Body of pancreas (tissue), 4 donors: ENCODE measurements around the gene C17orf67. TPM values are rescaled to one million over a fixed set of nuclear protein-coding genes. Genes with fewer than 3 reads are reported as not detected.

Experiments used
- ATAC-seq: fragments of 150-250 bp; one replicate; pipeline ENCODE4 v1.9.1; 2016
- DNase-seq, 4 donors: peaks; one replicate each; pipeline ENCODE4 v3.0.0-alpha.2; 2019
- H3K27ac ChIP-seq, 4 donors: fragments of 200-600 bp; sonication (generic); 1 replicate in 3 of 4; 2 replicates in 1 of 4; pipeline versions ENCODE4 v1.5.1 to v1.6.1; 2016 to 2019; ENCODE audit warnings: mild to moderate bottlenecking in 1 of 4, mixed read lengths in 1 of 4, moderate library complexity in 1 of 4
- H3K27me3 ChIP-seq, 2 donors: fragments of 200-600 bp; sonication (generic); one replicate each; pipeline ENCODE4 v1.6.0; 2016; ENCODE audit warnings: mild to moderate bottlenecking in 1 of 2
- H3K36me3 ChIP-seq, 2 donors: fragments of 200-600 bp; sonication (generic); replicated peaks in 1 of 2; 2 replicates each; pipeline ENCODE4 v1.5.1; 2016; ENCODE audit warnings: low read depth in 2 of 2; ENCODE audit not compliant: insufficient read depth in 1 of 2
- H3K4me1 ChIP-seq: fragments of 200-600 bp; sonication (generic); one replicate; pipeline ENCODE4 v1.6.0; 2016
- H3K4me3 ChIP-seq, 2 donors: fragments of 200-600 bp; sonication (generic); 1 replicate in 1 of 2; 2 replicates in 1 of 2; pipeline ENCODE4 v1.5.1; 2016 to 2019
- H3K9me3 ChIP-seq, 3 donors: fragments of 200-600 bp; sonication (generic); 1 replicate in 2 of 3; 2 replicates in 1 of 3; pipeline ENCODE4 v1.5.1; 2016
- CTCF ChIP-seq, 7 experiments: fragments of 450-650 bp in 4 of 7; fragments of 200-600 bp in 3 of 7; sonication (generic) in 3 of 7; IDR thresholded peaks; one replicate each; pipeline ENCODE4 v1.5.1; 2016 to 2019; ENCODE audit warnings: antibody characterized with exemption in 7 of 7
- POLR2A ChIP-seq, 3 donors: fragments of 450-650 bp; IDR thresholded peaks; one replicate each; pipeline ENCODE4 v1.6.1; 2016; ENCODE audit warnings: antibody characterized with exemption in 3 of 3, mild to moderate bottlenecking in 2 of 3
- WGBS, 2 donors: methylation state at CpG; one replicate each; pipeline ENCODE4 v1.1.5; 2017; 5-methylcytosine and 5-hydroxymethylcytosine counted together
- intact Hi-C: fragments of 100-400 bp; cut with DNase I; formaldehyde crosslinking; loops from one replicate; pipeline ENCODE4 v1.15.1; 2023
- total RNA-seq, 2 donors: library from RNA; depleted of rRNA; stranded (reverse); fragments of >200 nt; gene quantifications; one replicate each; pipeline ENCODE4 v1.1.0, GENCODE V29; 2016

Gene C17orf67
- total RNA-seq, 2 donors from 2014 or later, result 0.78 to 2.3 TPM

GRCh38 chr17:56832446-56832845 lies 1.3 kb downstream of the C17orf67 start:
- H3K36me3 ChIP-seq, result no peaks in the 10 kb centered on the region
- no peak for DNase-seq
- no peak for ATAC-seq
- H3K4me1 ChIP-seq, result peaks cover 65% of the 10 kb centered on the region
- TF ChIP-seq CTCF (IDR thresholded peaks at IDR 0.05) (no peak), POLR2A (IDR thresholded peaks at IDR 0.05) (no peak)
- intact Hi-C loops, result no loop called here
- H3K4me3 ChIP-seq, result peak overlapping the region; percentile 31 to 79
- H3K9me3 ChIP-seq, result no peaks in the 10 kb centered on the region
- 22 to 31% methylated on average over 4 of the region's 4 CpGs for WGBS, 2 donors
- peak overlapping the region in 2 of 4 donors; percentile 82 to 91 for H3K27ac ChIP-seq
- no peaks in the 10 kb centered on the region for H3K27me3 ChIP-seq

DNA sequence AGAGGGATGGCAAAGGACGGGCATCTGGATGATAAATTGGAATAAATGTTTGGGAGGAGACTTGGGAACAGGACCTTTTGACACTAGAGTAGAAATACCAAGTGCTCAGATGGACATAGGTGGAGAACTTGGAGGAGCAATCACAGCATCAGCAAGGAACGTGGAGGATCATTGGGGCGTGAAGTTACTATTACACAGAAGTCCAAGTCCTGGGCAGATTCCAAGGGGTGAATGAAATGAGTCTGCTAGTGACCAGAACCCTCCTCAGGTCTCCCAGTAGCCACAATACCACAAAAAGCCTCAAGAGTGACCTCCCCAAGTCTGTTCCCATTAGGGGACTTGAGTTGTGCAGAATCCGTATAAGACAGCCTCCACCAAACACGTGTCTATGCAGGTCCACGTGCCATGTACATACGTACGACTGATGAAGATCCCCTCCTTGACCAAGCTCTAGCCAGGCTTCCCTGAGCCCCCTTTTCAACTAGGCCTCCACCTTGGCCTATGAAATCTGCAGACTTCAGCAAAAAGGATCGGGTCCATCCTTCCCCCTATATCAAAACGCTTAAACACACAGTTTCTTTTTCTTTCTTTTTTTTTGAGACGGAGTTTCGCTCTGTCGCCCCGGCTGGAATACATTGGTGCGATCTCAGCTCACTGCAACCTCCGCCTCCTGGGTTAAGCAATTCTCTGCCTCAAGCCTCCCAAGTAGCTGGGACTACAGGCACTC lies 2.2 kb downstream of the C17orf67 start:
- Histone ChIP-seq H3K9me3 (no peaks in the 10 kb centered on the region), H3K27me3 (no peaks in the 10 kb centered on the region), H3K27ac (peak overlapping the region in 3 of 4 donors; percentile 45 to 76 (median 52)), H3K4me1 (peaks cover 65% of the 10 kb centered on the region), H3K36me3 (no peaks in the 10 kb centered on the region), H3K4me3 (no peak overlapping the region)
- DNase-seq (no peak), ATAC-seq (no peak)
- intact Hi-C loops, result no loop called here
- TF ChIP-seq POLR2A (IDR thresholded peaks at IDR 0.05) (no peak), CTCF (IDR thresholded peaks at IDR 0.05) (no peak)
- WGBS, 2 donors, result 83 to 86% methylated on average over 16 of the region's 16 CpGs

GRCh38 chr17:56830726-56831368 lies 2.9 kb downstream of the C17orf67 start:
- H3K27ac ChIP-seq, result peak overlapping the region; percentile 25 to 76 (median 48)
- no peaks in the 10 kb centered on the region for H3K9me3 ChIP-seq
- H3K36me3 ChIP-seq, result no peaks in the 10 kb centered on the region
- no peak for ATAC-seq
- intact Hi-C loops, result no loop called here
- peaks cover 69% of the 10 kb centered on the region for H3K4me1 ChIP-seq
- no peaks in the 10 kb centered on the region for H3K27me3 ChIP-seq
- WGBS, 2 donors, result 18 to 23% methylated on average over 7 of the region's 7 CpGs
- peak; percentile 63 to 85 (median 80) for DNase-seq
- H3K4me3 ChIP-seq, result no peak overlapping the region
- TF ChIP-seq POLR2A (IDR thresholded peaks at IDR 0.05) (no peak), CTCF (IDR thresholded peaks at IDR 0.05) (no peak)

DNA sequence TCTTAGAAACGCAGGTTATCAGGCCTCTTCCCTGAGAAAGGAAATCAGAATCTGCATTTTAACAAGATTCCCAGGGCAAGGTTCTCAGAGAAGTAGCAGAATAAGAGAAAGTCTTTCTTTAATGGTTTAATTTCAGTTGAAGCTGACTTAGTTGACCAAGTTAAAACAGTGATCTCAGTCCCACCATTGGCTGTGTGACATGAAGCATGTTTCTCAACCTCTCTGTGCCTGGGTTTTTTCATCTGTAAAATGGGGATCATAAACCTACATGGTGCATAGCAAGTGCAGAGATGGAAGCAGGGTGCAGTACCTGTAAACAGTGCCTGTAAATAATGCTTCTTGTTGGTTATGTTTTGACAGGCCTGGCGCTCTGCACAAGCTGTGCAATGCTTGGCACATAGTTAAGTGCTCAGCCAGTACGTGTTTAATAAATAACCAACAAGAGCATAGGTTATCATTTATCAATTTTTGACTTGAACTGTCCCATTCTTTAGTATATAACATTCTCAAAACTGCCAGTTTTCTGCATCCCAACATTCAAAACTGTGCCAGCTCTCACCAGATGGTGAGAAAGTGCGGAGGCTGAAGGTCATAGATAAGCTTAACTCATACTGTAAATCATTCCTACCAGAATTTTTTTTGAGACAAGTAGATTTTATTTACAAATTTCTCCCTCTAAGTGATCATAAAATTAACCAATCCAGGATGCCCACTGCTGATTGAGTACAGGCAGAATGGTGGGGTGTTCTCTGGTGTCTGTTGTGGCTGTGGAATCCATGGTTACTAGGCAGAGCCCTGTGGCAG lies 6.9 kb downstream of the C17orf67 start:
- Histone ChIP-seq H3K27ac (peak overlapping the region in 3 of 4 donors; percentile 26 to 69 (median 29)), H3K36me3 (no peaks in the 10 kb centered on the region), H3K9me3 (no peaks in the 10 kb centered on the region), H3K4me3 (no peak overlapping the region), H3K27me3 (no peaks in the 10 kb centered on the region), H3K4me1 (peaks cover 60% of the 10 kb centered on the region)
- 27 to 34% methylated on average over 4 of the region's 4 CpGs for WGBS, 2 donors
- DNase-seq (peak in 2 of 4 donors; percentile 41 to 57), ATAC-seq (peak; percentile 33)
- intact Hi-C loops, result no loop called here
- TF ChIP-seq POLR2A (IDR thresholded peaks at IDR 0.05), result no peak
- no peak for TF ChIP-seq CTCF (IDR thresholded peaks at IDR 0.05)
